GM12892 (cell line): Measurements from ENCODE around the gene SPOCK2.

Experiments
- DNase-seq: peaks from one replicate; pipeline ENCODE4 v3.0.0; 2011; ENCODE audit not compliant: insufficient read length
- FAIRE-seq: peaks from 2 replicates; lab custom pipeline; 2011; peaks lifted over from hg19 to GRCh38; lab: Jason Lieb, UNC
- POLR2A ChIP-seq: IDR thresholded peaks from 2 replicates; pipeline ENCODE4 v1.6.1; 2011; ENCODE audit warnings: low read depth, low read length, control low read depth
- POLR2AphosphoS5 ChIP-seq: IDR thresholded peaks from 2 replicates; pipeline ENCODE4 v1.6.1; 2011; ENCODE audit warnings: low read depth, low read length, control low read depth
- TAF1 ChIP-seq: IDR thresholded peaks from 2 replicates; pipeline ENCODE4 v1.6.1; 2011; ENCODE audit warnings: low read depth, mild to moderate bottlenecking, control low read depth, low read length, borderline replicate concordance

SPOCK2 gene

GRCh38 chr10:72025832-72026231 lies 62.5 kb downstream of the SPOCK2 start:
- TF ChIP-seq POLR2A (no peak), POLR2AphosphoS5 (no peak), TAF1 (no peak)
- FAIRE-seq (no peak), DNase-seq (no peak)

DNA sequence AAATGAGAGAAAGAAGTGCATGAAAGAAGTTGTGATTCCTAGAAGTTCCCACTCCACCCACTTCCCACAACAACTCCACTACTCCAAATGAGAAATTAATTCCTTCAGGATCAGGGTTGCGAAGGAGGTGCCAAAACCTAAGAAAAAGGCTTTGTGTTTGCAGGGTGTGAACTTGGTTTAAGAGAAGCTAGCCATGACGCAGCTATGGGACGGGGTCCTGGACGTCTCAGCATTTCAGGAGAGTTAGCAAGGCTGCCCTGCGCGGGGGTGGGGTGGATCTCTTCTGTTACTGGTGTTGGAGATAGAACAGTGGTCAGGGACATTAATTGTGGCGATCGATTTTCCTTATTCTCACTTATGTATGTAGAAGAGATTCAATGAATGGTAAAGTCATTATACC lies 63.0 kb downstream of the SPOCK2 start:
- DNase-seq, result no peak
- FAIRE-seq, result no peak
- TF ChIP-seq POLR2AphosphoS5, result no peak
- TF ChIP-seq TAF1, result no peak
- no peak for TF ChIP-seq POLR2A

DNA sequence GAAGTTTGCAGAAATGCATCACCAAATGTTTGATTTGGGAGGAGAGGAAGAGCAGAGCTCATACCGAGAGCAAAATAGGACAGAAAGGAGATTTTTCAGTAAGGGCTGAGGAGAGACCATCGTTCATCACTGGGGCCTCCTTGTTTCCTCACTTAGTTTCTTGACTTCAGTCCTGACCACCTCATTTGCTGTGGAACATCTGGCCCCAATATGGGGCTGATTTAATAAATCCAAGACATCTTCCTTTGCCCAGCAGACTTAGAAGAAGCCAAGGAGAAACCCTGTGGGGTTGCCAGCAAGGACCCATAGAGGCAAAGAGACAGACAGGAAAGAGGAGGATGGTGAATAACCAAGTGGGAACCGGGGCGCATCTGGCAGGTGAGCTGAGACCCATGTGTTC lies 63.8 kb downstream of the SPOCK2 start:
- FAIRE-seq (no peak), DNase-seq (no peak)
- TF ChIP-seq POLR2A (no peak), POLR2AphosphoS5 (no peak), TAF1 (no peak)

DNA sequence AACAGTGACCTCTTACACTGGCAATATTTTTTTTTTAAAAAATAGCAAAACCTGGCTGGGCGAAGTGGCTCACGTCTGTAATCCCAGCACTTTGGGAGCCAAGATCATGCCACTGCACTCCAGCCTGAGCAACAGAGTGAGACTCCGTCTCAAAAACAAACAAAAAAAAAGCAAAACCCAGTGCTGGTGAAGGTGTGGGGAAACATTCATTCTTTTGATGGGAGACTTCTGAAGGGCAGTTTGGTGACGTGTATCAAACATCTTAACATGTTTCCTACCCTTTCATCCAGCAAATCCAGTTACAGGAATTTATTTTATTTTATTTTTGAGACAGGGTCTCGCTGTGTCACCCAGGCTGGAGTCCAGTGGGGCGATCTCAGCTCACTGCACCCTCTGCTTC lies 66.1 kb downstream of the SPOCK2 start:
- FAIRE-seq (no peak), DNase-seq (no peak)
- TF ChIP-seq POLR2A (no peak), POLR2AphosphoS5 (no peak), TAF1 (no peak)

GRCh38 chr10:72020914-72021809 lies 67.2 kb downstream of the SPOCK2 start:
- no peak for TF ChIP-seq POLR2A
- TF ChIP-seq POLR2AphosphoS5, result no peak
- no peak for TF ChIP-seq TAF1
- no peak for DNase-seq
- FAIRE-seq, result no peak

- TF ChIP-seq POLR2A (no peak), POLR2AphosphoS5 (no peak), TAF1 (no peak)
- FAIRE-seq, result no peak
- DNase-seq, result no peak
Observed at GRCh38 chr10:72019085-72019876, 69.1 kb downstream of the SPOCK2 start.

GRCh38 chr10:72016608-72017300 lies 71.6 kb downstream of the SPOCK2 start:
- no peak for TF ChIP-seq POLR2AphosphoS5
- TF ChIP-seq POLR2A, result no peak
- TF ChIP-seq TAF1, result no peak
- FAIRE-seq, result no peak
- DNase-seq, result no peak

DNA sequence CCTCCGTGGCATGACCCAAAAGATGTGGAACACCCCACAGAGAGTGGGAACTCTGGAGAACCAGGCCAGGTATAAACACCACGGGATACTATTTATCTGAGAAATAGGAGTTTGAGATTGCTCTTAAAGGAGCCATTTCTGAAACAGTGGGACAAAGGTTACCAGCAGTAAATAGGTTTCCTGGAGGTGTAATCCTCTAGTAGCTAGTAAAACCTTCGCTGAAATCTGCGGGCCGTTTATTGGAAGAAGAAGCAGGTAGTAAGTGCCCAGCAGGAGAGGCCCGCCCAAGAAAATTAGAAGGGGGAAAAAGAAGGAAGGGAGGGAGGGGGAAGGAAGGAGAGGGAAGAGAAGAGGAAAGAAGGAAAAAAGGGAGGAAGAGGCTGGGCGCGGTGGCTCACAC lies 72.5 kb downstream of the SPOCK2 start:
- TF ChIP-seq POLR2AphosphoS5, result no peak
- TF ChIP-seq TAF1, result no peak
- TF ChIP-seq POLR2A, result no peak
- DNase-seq (no peak), FAIRE-seq (no peak)

DNA sequence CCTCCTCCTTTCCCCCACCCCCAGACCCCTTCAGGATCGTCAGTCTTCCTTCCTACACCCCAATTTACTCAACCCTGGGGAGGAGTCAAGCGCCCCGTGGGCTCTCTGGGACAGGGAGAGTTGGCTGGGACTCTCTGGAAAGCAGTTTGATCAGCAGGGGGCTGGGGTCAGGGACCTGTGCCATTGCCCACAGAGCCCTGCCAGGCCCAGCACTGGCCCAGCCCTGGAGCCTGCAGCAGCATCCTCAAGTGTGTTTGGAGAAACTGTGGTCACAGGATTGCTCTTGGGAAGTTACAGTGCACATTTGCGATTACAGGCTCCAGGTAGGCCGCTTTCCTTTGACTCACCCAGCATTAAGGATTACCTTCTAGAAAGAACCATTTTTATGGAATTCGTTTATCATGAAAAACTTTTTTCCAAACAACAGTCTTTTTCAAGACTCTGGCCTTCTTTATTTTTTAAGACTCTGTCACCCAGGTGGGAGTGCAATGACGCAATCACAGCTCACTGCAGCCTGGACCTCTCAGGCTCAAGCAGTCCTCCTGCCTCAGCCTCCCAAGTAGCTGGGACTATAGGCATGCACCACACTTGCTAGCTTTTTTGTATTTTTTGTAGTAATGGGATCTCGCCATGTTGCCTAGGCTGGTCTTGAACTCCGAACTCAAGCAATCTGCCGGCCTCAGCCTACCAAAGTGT lies 73.4 kb downstream of the SPOCK2 start:
- TF ChIP-seq TAF1, result no peak
- no peak for TF ChIP-seq POLR2AphosphoS5
- no peak for TF ChIP-seq POLR2A
- DNase-seq (no peak), FAIRE-seq (no peak)

- DNase-seq (no peak), FAIRE-seq (no peak)
- TF ChIP-seq POLR2AphosphoS5 (no peak), TAF1 (no peak), POLR2A (no peak)
Observed at GRCh38 chr10:72014197-72014596, 74.2 kb downstream of the SPOCK2 start.
